ENCODE results near the gene KANK4. TPM values are rescaled to one million over a fixed set of nuclear protein-coding genes. Genes with fewer than 3 reads are reported as not detected.
"Not testable (repeated sequence)": the region's sequence is repeated elsewhere in the genome, so short reads cannot be mapped to it uniquely, and the experiment has no call there.

Gene KANK4
- total and polyA plus RNA-seq, 3 donors from 2014 or later = 2.4 to 5.2 (median 2.9) TPM

GRCh38 chr1:62240651-62241370 lies 78.4 kb downstream of the KANK4 start:
- 65 to 82% methylated on average over 9 of the region's 9 CpGs for WGBS, 2 donors
- Histone ChIP-seq H3K27me3 (no peaks in the 10 kb centered on the region), H3K9me3 (no peaks in the 10 kb centered on the region), H3K27ac (no peak overlapping the region), H3K4me3 (no peak overlapping the region), H3K36me3 (ENCODE audit: low read depth, missing control alignments) (no peaks in the 10 kb centered on the region), H3K4me1 (peaks cover 4% of the 10 kb centered on the region)
- TF ChIP-seq POLR2A (IDR thresholded peaks at IDR 0.05) = no peak
- TF ChIP-seq CTCF (IDR thresholded peaks at IDR 0.05) = no peak
- intact Hi-C loops (cut with DNase I; ENCODE audit: low total_unique reads) = no loop called here
- DNase-seq = no peak

GRCh38 chr1:62239652-62240403 lies 79.4 kb downstream of the KANK4 start:
- H3K4me3 ChIP-seq; H3K36me3 ChIP-seq (ENCODE audit: low read depth, missing control alignments); H3K9me3 ChIP-seq; H3K27me3 ChIP-seq; H3K27ac ChIP-seq; DNase-seq; intact Hi-C loops (cut with DNase I; ENCODE audit: low total_unique reads); H3K4me1 ChIP-seq: not testable (repeated sequence)
- 90 to 92% methylated on average over 3 of the region's 3 CpGs for WGBS, 2 donors

GRCh38 chr1:62238507-62238906 lies 80.7 kb downstream of the KANK4 start:
- intact Hi-C loops (cut with DNase I; ENCODE audit: low total_unique reads) = no loop called here
- Histone ChIP-seq H3K36me3 (ENCODE audit: low read depth, missing control alignments) (no peaks in the 10 kb centered on the region), H3K4me1 (peaks cover 4% of the 10 kb centered on the region), H3K27ac (no peak overlapping the region), H3K27me3 (no peaks in the 10 kb centered on the region), H3K9me3 (no peaks in the 10 kb centered on the region), H3K4me3 (no peak overlapping the region)
- TF ChIP-seq POLR2A (IDR thresholded peaks at IDR 0.05) = no peak
- no peak for TF ChIP-seq CTCF (IDR thresholded peaks at IDR 0.05)
- no peak for DNase-seq
- WGBS, 2 donors = 90 to 93% methylated on average over 9 of the region's 9 CpGs

DNA sequence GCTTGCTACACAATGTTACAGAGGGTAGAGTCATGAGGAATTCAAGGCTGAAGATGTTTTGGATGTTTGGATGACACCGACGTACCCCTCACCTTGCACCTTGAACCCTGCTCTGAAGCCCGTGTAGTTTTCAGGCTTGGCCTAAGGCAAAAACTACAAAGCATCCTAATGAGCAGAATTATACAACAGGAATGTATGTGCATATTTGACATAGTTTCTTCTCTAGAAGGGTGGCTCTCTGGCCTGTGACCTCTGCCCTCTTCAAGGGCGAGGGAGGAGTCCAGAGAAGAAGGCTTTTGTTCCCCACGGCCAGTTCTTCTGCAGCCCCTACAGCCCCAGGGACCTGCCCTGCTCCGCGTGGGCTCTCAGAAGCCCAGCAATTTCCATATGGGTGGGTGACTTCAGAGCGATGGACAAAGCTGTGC lies 81.3 kb downstream of the KANK4 start:
- DNase-seq = no peak
- 49 to 54% methylated on average over 8 of the region's 8 CpGs for WGBS, 2 donors
- no peaks in the 10 kb centered on the region for H3K36me3 ChIP-seq (ENCODE audit: low read depth, missing control alignments)
- H3K27ac ChIP-seq = no peak overlapping the region
- TF ChIP-seq POLR2A (IDR thresholded peaks at IDR 0.05) (no peak), CTCF (IDR thresholded peaks at IDR 0.05) (no peak)
- no peak overlapping the region for H3K4me3 ChIP-seq
- H3K9me3 ChIP-seq = no peaks in the 10 kb centered on the region
- peaks cover 4% of the 10 kb centered on the region for H3K4me1 ChIP-seq
- intact Hi-C loops (cut with DNase I; ENCODE audit: low total_unique reads) = no loop called here
- H3K27me3 ChIP-seq = no peaks in the 10 kb centered on the region

DNA sequence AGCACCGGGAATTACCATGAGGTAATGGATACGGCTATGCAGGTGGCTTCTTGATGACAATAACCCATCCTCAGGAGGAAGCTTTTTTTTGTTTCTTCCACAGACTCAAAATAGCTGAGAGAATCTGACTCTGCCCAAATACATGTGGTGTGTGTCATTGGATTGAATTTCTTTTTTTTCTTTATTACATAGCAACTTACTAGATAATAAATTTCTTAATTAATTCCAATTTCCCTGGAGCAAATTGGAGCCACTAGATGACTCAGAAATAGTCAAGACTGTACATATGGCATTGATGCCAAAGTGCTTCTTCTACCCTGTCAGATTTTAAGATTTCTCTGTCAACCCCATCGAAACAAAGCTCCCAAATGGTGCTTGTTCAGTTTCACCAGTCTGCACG lies 81.9 kb downstream of the KANK4 start:
- WGBS, 2 donors = 94 to 95% methylated on average over 4 of the region's 4 CpGs
- Histone ChIP-seq H3K36me3 (ENCODE audit: low read depth, missing control alignments) (no peaks in the 10 kb centered on the region), H3K27me3 (no peaks in the 10 kb centered on the region), H3K27ac (no peak overlapping the region), H3K4me1 (peaks cover 4% of the 10 kb centered on the region), H3K9me3 (no peaks in the 10 kb centered on the region), H3K4me3 (no peak overlapping the region)
- intact Hi-C loops (cut with DNase I; ENCODE audit: low total_unique reads) = no loop called here
- TF ChIP-seq CTCF (IDR thresholded peaks at IDR 0.05) (no peak), POLR2A (IDR thresholded peaks at IDR 0.05) (no peak)
- DNase-seq = no peak

Measured in testis (tissue), 3 donors.